Activated T-helper 2 cell treated with anti-CD3 and anti-CD28 coated beads, Interferon-gamma antibody, Interleukin-2, Interleukin-4, amounts not matched to agents 10 μg/mL and 5 μg/mL and 100 μg/mL, durations not matched to agents 14 hours and 24 hours and 36 hours (primary cell): Measurements from ENCODE around the gene ASB1. TPM values are rescaled to one million over a fixed set of nuclear protein-coding genes. Genes with fewer than 3 reads are reported as not detected.

ENCODE experiments used
- DNase-seq: peaks from one replicate; pipeline ENCODE4 v3.0.0; 2021; ENCODE audit warnings: low spot score
- H3K27ac Mint-ChIP-seq: one replicate; pipeline ENCODE4 v1.8.0; 2021; ENCODE audit warnings: mixed read lengths
- H3K27me3 Mint-ChIP-seq: one replicate; pipeline ENCODE4 v1.8.0; 2021; ENCODE audit warnings: low read depth, mixed read lengths
- H3K36me3 Mint-ChIP-seq: one replicate; pipeline ENCODE4 v1.8.0; 2021; ENCODE audit warnings: low read depth, mixed read lengths
- H3K4me1 Mint-ChIP-seq: one replicate; pipeline ENCODE4 v1.8.0; 2021; ENCODE audit warnings: low read depth, mixed read lengths
- H3K4me3 Mint-ChIP-seq: one replicate; pipeline ENCODE4 v1.8.0; 2021; ENCODE audit warnings: low read depth, mild to moderate bottlenecking, moderate library complexity, mixed read lengths
- H3K9me3 Mint-ChIP-seq: one replicate; pipeline ENCODE4 v1.8.0; 2021; ENCODE audit warnings: mixed read lengths
- intact Hi-C: fragments of 100-400 bp; cut with micrococcal nuclease; formaldehyde crosslinking; loops from one replicate; pipeline ENCODE4 v1.15.1; 2023
- total RNA-seq: library from RNA; stranded (reverse); gene quantifications from 2 replicates; pipeline ENCODE4 v1.2.3, GENCODE V29; 2022

The ASB1 gene
- total RNA-seq, 1 donor from 2014 or later: 36.3 TPM

GRCh38 chr2:238407566-238407965 is 19.2 kb upstream of the ASB1 start:
- intact Hi-C loops: no loop called here
- H3K27me3 Mint-ChIP-seq: no peaks in the 10 kb centered on the region
- H3K4me3 Mint-ChIP-seq: no peak overlapping the region
- H3K9me3 Mint-ChIP-seq: no peaks in the 10 kb centered on the region
- no peaks in the 10 kb centered on the region for H3K36me3 Mint-ChIP-seq
- no peak for DNase-seq
- no peaks in the 10 kb centered on the region for H3K4me1 Mint-ChIP-seq
- no peak overlapping the region for H3K27ac Mint-ChIP-seq

GRCh38 chr2:238408615-238409340 is 17.9 kb upstream of the ASB1 start:
- Mint-ChIP-seq H3K9me3 (no peaks in the 10 kb centered on the region), H3K27ac (no peak overlapping the region), H3K27me3 (no peaks in the 10 kb centered on the region), H3K4me3 (no peak overlapping the region), H3K4me1 (no peaks in the 10 kb centered on the region), H3K36me3 (no peaks in the 10 kb centered on the region)
- no peak for DNase-seq
- intact Hi-C loops: no loop called here

GRCh38 chr2:238409341-238410199 is 17.2 kb upstream of the ASB1 start:
- Mint-ChIP-seq H3K36me3 (no peaks in the 10 kb centered on the region), H3K4me3 (no peak overlapping the region), H3K27me3 (no peaks in the 10 kb centered on the region), H3K9me3 (no peaks in the 10 kb centered on the region), H3K27ac (no peak overlapping the region), H3K4me1 (no peaks in the 10 kb centered on the region)
- DNase-seq: no peak
- intact Hi-C loops: no loop called here

- Mint-ChIP-seq H3K4me3 (no peak overlapping the region), H3K27ac (no peak overlapping the region), H3K9me3 (peaks cover 17% of the 10 kb centered on the region), H3K27me3 (peaks cover 3% of the 10 kb centered on the region), H3K36me3 (peaks cover 3% of the 10 kb centered on the region), H3K4me1 (no peaks in the 10 kb centered on the region)
- intact Hi-C loops: no loop called here
- DNase-seq: no peak
These were observed 14.5 kb upstream of the ASB1 start for GRCh38 chr2:238412067-238412767.

- no peak for DNase-seq
- Mint-ChIP-seq H3K36me3 (peaks cover 3% of the 10 kb centered on the region), H3K27ac (no peak overlapping the region), H3K4me3 (no peak overlapping the region), H3K4me1 (no peaks in the 10 kb centered on the region), H3K9me3 (peaks cover 17% of the 10 kb centered on the region), H3K27me3 (peaks cover 3% of the 10 kb centered on the region)
- intact Hi-C loops: no loop called here
These were observed 13.4 kb upstream of the ASB1 start for GRCh38 chr2:238413368-238413767.

- H3K36me3 Mint-ChIP-seq: peaks cover 3% of the 10 kb centered on the region
- H3K27ac Mint-ChIP-seq: no peak overlapping the region
- intact Hi-C loops: no loop called here
These were observed 11.5 kb upstream of the ASB1 start for GRCh38 chr2:238415036-238415764.

GRCh38 chr2:238415893-238416292 is 10.8 kb upstream of the ASB1 start:
- intact Hi-C loops: no loop called here
- peaks cover 17% of the 10 kb centered on the region for H3K9me3 Mint-ChIP-seq
- H3K27ac Mint-ChIP-seq: no peak overlapping the region
- no peaks in the 10 kb centered on the region for H3K4me1 Mint-ChIP-seq
- H3K36me3 Mint-ChIP-seq: peaks cover 3% of the 10 kb centered on the region
- H3K4me3 Mint-ChIP-seq: no peak overlapping the region
- H3K27me3 Mint-ChIP-seq: peaks cover 4% of the 10 kb centered on the region
- no peak for DNase-seq

More at GRCh38 chr2:238415036-238415764, 11.5 kb upstream of the ASB1 start:
- Mint-ChIP-seq H3K4me1 (no peaks in the 10 kb centered on the region), H3K27me3 (peaks cover 4% of the 10 kb centered on the region), H3K9me3 (peaks cover 17% of the 10 kb centered on the region), H3K4me3 (no peak overlapping the region)
- DNase-seq: no peak

- Mint-ChIP-seq H3K27ac (no peak overlapping the region), H3K36me3 (peaks cover 3% of the 10 kb centered on the region), H3K4me3 (no peak overlapping the region), H3K27me3 (peaks cover 4% of the 10 kb centered on the region), H3K4me1 (no peaks in the 10 kb centered on the region), H3K9me3 (peaks cover 17% of the 10 kb centered on the region)
- intact Hi-C loops: no loop called here
- DNase-seq: no peak
These were observed 8.3 kb upstream of the ASB1 start for GRCh38 chr2:238418196-238418998.

- Mint-ChIP-seq H3K27me3 (peaks cover 4% of the 10 kb centered on the region), H3K9me3 (peaks cover 17% of the 10 kb centered on the region), H3K4me1 (no peaks in the 10 kb centered on the region), H3K4me3 (no peak overlapping the region), H3K36me3 (peaks cover 3% of the 10 kb centered on the region), H3K27ac (no peak overlapping the region)
- intact Hi-C loops: no loop called here
- no peak for DNase-seq
These were observed 7.7 kb upstream of the ASB1 start for GRCh38 chr2:238418999-238419546.

GRCh38 chr2:238420442-238420841 is 6.3 kb upstream of the ASB1 start:
- peaks cover 2% of the 10 kb centered on the region for H3K4me1 Mint-ChIP-seq
- no peak overlapping the region for H3K27ac Mint-ChIP-seq
- H3K27me3 Mint-ChIP-seq: peaks cover 4% of the 10 kb centered on the region
- intact Hi-C loops: loop anchor here (10.0 kb wide), 1 partner anchor 46 kb away; no protein-coding TSS in a partner anchor
- H3K36me3 Mint-ChIP-seq: peaks cover 3% of the 10 kb centered on the region
- H3K9me3 Mint-ChIP-seq: peaks cover 16% of the 10 kb centered on the region
- H3K4me3 Mint-ChIP-seq: no peak overlapping the region
- DNase-seq: no peak

GRCh38 chr2:238420878-238421694 is 5.6 kb upstream of the ASB1 start:
- intact Hi-C loops: loop anchor here (10.0 kb wide), 1 partner anchor 46 kb away; no protein-coding TSS in a partner anchor
- H3K27me3 Mint-ChIP-seq: peaks cover 4% of the 10 kb centered on the region

More at GRCh38 chr2:238420878-238421694, 5.6 kb upstream of the ASB1 start:
- no peak overlapping the region for H3K4me3 Mint-ChIP-seq
- no peak for DNase-seq
- no peak overlapping the region for H3K27ac Mint-ChIP-seq
- H3K36me3 Mint-ChIP-seq: peaks cover under 1% of the 10 kb centered on the region
- H3K9me3 Mint-ChIP-seq: peaks cover 10% of the 10 kb centered on the region
- H3K4me1 Mint-ChIP-seq: peaks cover 3% of the 10 kb centered on the region
